WTC11 (cell line): Measurements from ENCODE around the gene CENPB. TPM values are rescaled to one million over a fixed set of nuclear protein-coding genes. Genes with fewer than 3 reads are reported as not detected.

ENCODE experiments used
- ATAC-seq: fragments of 200-7000 bp; cut with Tn5 transposase; 2 replicates; pipeline ENCODE4 v1.10.0; 2021; ENCODE audit warnings: mild to moderate bottlenecking, moderate library complexity
- CTCF ChIA-PET: fragments of 300-600 bp; sonication (Branson Sonifier 250); formaldehyde crosslinking; loops from one replicate; lab custom pipeline; 2021; ENCODE audit warnings: antibody characterized with exemption; lab: Charles Lee
- POLR2A ChIA-PET: fragments of 350-600 bp; sonication (Branson Sonifier 250); formaldehyde crosslinking; loops from one replicate; lab custom pipeline; 2021; ENCODE audit warnings: antibody characterized with exemption; lab: Charles Lee
- DNase-seq: peaks from one replicate; pipeline ENCODE4 v3.0.0; 2021; ENCODE audit warnings: low spot score
- H3K27ac Mint-ChIP-seq: 2 replicates; pipeline ENCODE4 v1.8.0; 2021; ENCODE audit warnings: mixed read lengths
- H3K27me3 Mint-ChIP-seq: 2 replicates; pipeline ENCODE4 v1.8.0; 2021; ENCODE audit warnings: low read depth, mild to moderate bottlenecking, moderate library complexity, mixed read lengths
- H3K36me3 Mint-ChIP-seq: 2 replicates; pipeline ENCODE4 v1.8.0; 2021; ENCODE audit warnings: mixed read lengths
- H3K4me1 Mint-ChIP-seq: 2 replicates; pipeline ENCODE4 v1.8.0; 2022; ENCODE audit warnings: mixed read lengths
- H3K4me3 Mint-ChIP-seq: 2 replicates; pipeline ENCODE4 v1.8.0; 2021; ENCODE audit warnings: mild to moderate bottlenecking, moderate library complexity, mixed read lengths
- H3K9me3 Mint-ChIP-seq: 2 replicates; pipeline ENCODE4 v1.8.0; 2021; ENCODE audit warnings: mixed read lengths
- ATF1 ChIP-seq: sonication (generic); formaldehyde crosslinking; IDR thresholded peaks from 2 replicates; pipeline ENCODE4 v1.8.1; 2023; ENCODE audit warnings: mild to moderate bottlenecking, moderate library complexity, missing genetic modification reagents
- CREB1 ChIP-seq: sonication (generic); formaldehyde crosslinking; IDR thresholded peaks from 2 replicates; pipeline ENCODE4 v1.8.0; 2023; ENCODE audit warnings: mild to moderate bottlenecking, missing genetic modification reagents
- GTF2I ChIP-seq: fragments of 250-450 bp; sonication (Bioruptor Pico); conservative IDR thresholded peaks from 2 replicates; pipeline ENCODE4 v1.4.0; 2021; ENCODE audit warnings: mild to moderate bottlenecking
- JUN ChIP-seq: sonication (generic); formaldehyde crosslinking; IDR thresholded peaks from 2 replicates; pipeline ENCODE4 v1.8.0; 2023; ENCODE audit warnings: mild to moderate bottlenecking, missing genetic modification reagents
- MYBL2 ChIP-seq: sonication (generic); formaldehyde crosslinking; IDR thresholded peaks from 2 replicates; pipeline ENCODE4 v1.8.1; 2023; ENCODE audit warnings: mild to moderate bottlenecking, moderate library complexity, missing genetic modification reagents
- NFE2L1 ChIP-seq: sonication (generic); formaldehyde crosslinking; IDR thresholded peaks from 2 replicates; pipeline ENCODE4 v1.8.1; 2023; ENCODE audit warnings: missing genetic modification reagents
- NR2C2 ChIP-seq: sonication (generic); formaldehyde crosslinking; IDR thresholded peaks from 2 replicates; pipeline ENCODE4 v1.8.0; 2022; ENCODE audit warnings: mild to moderate bottlenecking, missing genetic modification reagents
- RELA ChIP-seq: sonication (generic); formaldehyde crosslinking; IDR thresholded peaks from 2 replicates; pipeline ENCODE4 v1.8.1; 2022; ENCODE audit warnings: missing genetic modification reagents, mild to moderate bottlenecking, borderline replicate concordance
- RORB ChIP-seq: fragments of 250-450 bp; sonication (Bioruptor Pico); IDR thresholded peaks from 2 replicates; pipeline ENCODE4 v1.9.0; 2021; ENCODE audit warnings: mild to moderate bottlenecking
- SP1 ChIP-seq: sonication (generic); formaldehyde crosslinking; conservative IDR thresholded peaks from 2 replicates; pipeline ENCODE4 v1.8.1; 2022; ENCODE audit warnings: missing genetic modification reagents
- TP53 ChIP-seq: sonication (generic); formaldehyde crosslinking; IDR thresholded peaks from 2 replicates; pipeline ENCODE4 v1.8.1; 2023; ENCODE audit warnings: mild to moderate bottlenecking, missing genetic modification reagents
- ZNF396 ChIP-seq: fragments of 250-450 bp; sonication (Bioruptor Pico); IDR thresholded peaks from 2 replicates; pipeline ENCODE4 v1.8.0; 2021; ENCODE audit warnings: mild to moderate bottlenecking, moderate library complexity, borderline replicate concordance
- ZNF423 ChIP-seq: fragments of 250-450 bp; sonication (Bioruptor Pico); IDR thresholded peaks from 2 replicates; pipeline ENCODE4 v2.1.2; 2022; ENCODE audit warnings: mild to moderate bottlenecking, moderate library complexity
- ZNF671 ChIP-seq: fragments of 250-450 bp; sonication (Bioruptor Pico); IDR thresholded peaks from 2 replicates; pipeline ENCODE4 v1.8.0; 2021; ENCODE audit warnings: mild to moderate bottlenecking
- total RNA-seq: library from RNA; stranded (reverse); gene quantifications from 3 replicates; pipeline ENCODE4 v1.2.3, GENCODE V29; 2021
- TF ChIP-seq, protein P1 (sequence below): fragments of 250-450 bp; sonication (Bioruptor Pico); IDR thresholded peaks from 2 replicates; pipeline ENCODE4 v1.8.0; 2021; ENCODE audit warnings: mild to moderate bottlenecking
- TF ChIP-seq, protein P2 (sequence below): sonication (generic); formaldehyde crosslinking; IDR thresholded peaks from 2 replicates; pipeline ENCODE4 v1.8.0; 2022; ENCODE audit warnings: missing genetic modification reagents
- TF ChIP-seq, protein P3 (sequence below): sonication (generic); formaldehyde crosslinking; IDR thresholded peaks from 2 replicates; pipeline ENCODE4 v1.8.1; 2022; ENCODE audit warnings: low read depth, mild to moderate bottlenecking, moderate library complexity, missing genetic modification reagents, borderline replicate concordance
- TF ChIP-seq, protein P4 (sequence below): fragments of 250-450 bp; sonication (Bioruptor Pico); conservative IDR thresholded peaks from 2 replicates; pipeline ENCODE4 v1.9.0; 2021; ENCODE audit warnings: mild to moderate bottlenecking
- TF ChIP-seq, protein P5 (sequence below): sonication (generic); formaldehyde crosslinking; IDR thresholded peaks from 2 replicates; pipeline ENCODE4 v1.8.0; 2022; ENCODE audit warnings: mild to moderate bottlenecking, missing genetic modification reagents

Gene CENPB
- total RNA-seq, 1 experiment from 2014 or later: 58.7 TPM

DNA sequence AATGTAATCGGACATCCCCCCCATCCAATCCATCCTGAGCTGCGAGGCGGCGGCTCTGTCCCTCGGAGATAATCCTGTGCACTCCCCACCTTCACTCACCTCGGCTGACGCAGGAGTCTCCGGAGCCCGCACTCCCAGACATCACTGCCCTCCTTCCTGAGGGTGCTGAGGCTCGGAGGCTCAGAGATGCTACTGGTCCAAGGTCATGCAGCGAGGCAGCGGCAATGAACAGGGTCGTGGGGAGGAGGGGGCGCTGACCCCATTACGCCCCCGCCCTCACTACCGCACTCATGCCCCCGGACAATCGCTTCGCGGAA, 19.5 kb downstream of the CENPB start:
- DNase-seq (no peak), ATAC-seq (no peak)
- Mint-ChIP-seq H3K9me3 (no peaks in the 10 kb centered on the region), H3K4me1 (peaks cover 19% of the 10 kb centered on the region), H3K27ac (no peak overlapping the region), H3K27me3 (peaks cover 6% of the 10 kb centered on the region), H3K4me3 (peak overlapping the region; percentile 94), H3K36me3 (no peaks in the 10 kb centered on the region)
- ChIA-PET CTCF (interaction anchor here (0.9 to 8.1 kb wide), 19 partner anchors 10 to 319 kb away, joined by 3 to 195 read pairs (median 16); partner anchors contain the start of genes AP5S1, CENPB and SPEF1), POLR2A (interaction anchor here (1.2 to 2.3 kb wide), 4 partner anchors 11 to 34 kb away, joined by 3 to 14 read pairs (median 8); partner anchors contain the start of gene HSPA12B)
- TF ChIP-seq GTF2I (CRISPR knock-in tag) (no peak), MYBL2 (CRISPR knock-in tag) (0 out of 2 replicates have a peak, but pooled peaks have one; percentile 9)
- TF ChIP-seq, all 79 proteins: peak for 1

DNA sequence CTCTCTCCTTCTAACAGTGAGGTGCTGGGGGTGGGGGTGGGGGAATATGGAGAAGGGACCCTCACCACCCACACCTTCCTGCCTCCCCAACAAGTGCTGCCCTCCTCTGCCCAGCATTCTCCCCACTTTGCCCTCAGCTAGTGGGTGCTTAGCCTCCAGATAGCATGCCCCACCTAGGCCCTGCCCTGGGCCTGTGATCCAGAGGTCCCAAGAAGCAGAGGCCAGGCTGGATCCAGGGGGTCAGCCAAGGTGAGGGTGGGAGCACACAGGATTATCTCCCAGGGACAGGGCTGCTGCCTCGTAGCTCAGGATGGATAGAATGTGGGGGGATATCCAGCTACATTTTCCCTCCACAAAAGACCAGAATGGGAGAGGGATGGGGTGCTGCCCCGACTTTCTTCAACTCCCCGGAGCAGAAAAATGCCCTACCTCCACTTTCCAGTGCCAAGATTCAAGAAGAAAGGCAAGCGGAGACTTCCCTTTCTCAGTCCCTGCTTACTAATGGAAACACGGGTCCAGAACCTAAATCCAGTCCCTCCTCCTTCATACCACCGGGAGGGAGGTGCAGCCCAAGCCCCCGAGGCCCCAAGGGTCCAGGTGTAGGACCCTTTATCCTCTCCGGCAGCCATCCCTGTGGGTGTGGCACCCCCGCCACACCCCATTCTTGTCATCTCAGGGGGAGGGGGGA, 20.0 kb downstream of the CENPB start:
- H3K36me3 Mint-ChIP-seq: peaks cover 1% of the 10 kb centered on the region
- peaks cover 19% of the 10 kb centered on the region for H3K4me1 Mint-ChIP-seq
- H3K27ac Mint-ChIP-seq: no peak overlapping the region
- no peak for DNase-seq
- no peak for ATAC-seq
- POLR2A ChIA-PET: no interaction called here
- H3K27me3 Mint-ChIP-seq: peaks cover 1% of the 10 kb centered on the region
- CTCF ChIA-PET: interaction anchor here (1.2 to 8.1 kb wide), 9 partner anchors 10 to 319 kb away, joined by 3 to 195 read pairs (median 16); partner anchors contain the start of gene SPEF1
- peak overlapping the region; percentile 94 for H3K4me3 Mint-ChIP-seq
- no peaks in the 10 kb centered on the region for H3K9me3 Mint-ChIP-seq
- TF ChIP-seq, protein P1, sequence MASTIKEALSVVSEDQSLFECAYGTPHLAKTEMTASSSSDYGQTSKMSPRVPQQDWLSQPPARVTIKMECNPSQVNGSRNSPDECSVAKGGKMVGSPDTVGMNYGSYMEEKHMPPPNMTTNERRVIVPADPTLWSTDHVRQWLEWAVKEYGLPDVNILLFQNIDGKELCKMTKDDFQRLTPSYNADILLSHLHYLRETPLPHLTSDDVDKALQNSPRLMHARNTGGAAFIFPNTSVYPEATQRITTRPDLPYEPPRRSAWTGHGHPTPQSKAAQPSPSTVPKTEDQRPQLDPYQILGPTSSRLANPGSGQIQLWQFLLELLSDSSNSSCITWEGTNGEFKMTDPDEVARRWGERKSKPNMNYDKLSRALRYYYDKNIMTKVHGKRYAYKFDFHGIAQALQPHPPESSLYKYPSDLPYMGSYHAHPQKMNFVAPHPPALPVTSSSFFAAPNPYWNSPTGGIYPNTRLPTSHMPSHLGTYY: no peak
- TF ChIP-seq NFE2L1 (CRISPR knock-in tag): no peak
- TF ChIP-seq TP53: no peak
- TF ChIP-seq CREB1: no peak
- TF ChIP-seq, protein P2, sequence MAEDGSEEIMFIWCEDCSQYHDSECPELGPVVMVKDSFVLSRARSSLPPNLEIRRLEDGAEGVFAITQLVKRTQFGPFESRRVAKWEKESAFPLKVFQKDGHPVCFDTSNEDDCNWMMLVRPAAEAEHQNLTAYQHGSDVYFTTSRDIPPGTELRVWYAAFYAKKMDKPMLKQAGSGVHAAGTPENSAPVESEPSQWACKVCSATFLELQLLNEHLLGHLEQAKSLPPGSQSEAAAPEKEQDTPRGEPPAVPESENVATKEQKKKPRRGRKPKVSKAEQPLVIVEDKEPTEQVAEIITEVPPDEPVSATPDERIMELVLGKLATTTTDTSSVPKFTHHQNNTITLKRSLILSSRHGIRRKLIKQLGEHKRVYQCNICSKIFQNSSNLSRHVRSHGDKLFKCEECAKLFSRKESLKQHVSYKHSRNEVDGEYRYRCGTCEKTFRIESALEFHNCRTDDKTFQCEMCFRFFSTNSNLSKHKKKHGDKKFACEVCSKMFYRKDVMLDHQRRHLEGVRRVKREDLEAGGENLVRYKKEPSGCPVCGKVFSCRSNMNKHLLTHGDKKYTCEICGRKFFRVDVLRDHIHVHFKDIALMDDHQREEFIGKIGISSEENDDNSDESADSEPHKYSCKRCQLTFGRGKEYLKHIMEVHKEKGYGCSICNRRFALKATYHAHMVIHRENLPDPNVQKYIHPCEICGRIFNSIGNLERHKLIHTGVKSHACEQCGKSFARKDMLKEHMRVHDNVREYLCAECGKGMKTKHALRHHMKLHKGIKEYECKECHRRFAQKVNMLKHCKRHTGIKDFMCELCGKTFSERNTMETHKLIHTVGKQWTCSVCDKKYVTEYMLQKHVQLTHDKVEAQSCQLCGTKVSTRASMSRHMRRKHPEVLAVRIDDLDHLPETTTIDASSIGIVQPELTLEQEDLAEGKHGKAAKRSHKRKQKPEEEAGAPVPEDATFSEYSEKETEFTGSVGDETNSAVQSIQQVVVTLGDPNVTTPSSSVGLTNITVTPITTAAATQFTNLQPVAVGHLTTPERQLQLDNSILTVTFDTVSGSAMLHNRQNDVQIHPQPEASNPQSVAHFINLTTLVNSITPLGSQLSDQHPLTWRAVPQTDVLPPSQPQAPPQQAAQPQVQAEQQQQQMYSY (CRISPR knock-in tag): no peak
- no peak for TF ChIP-seq RORB (CRISPR knock-in tag)
- no peak for TF ChIP-seq ZNF423 (CRISPR knock-in tag)
- no peak for TF ChIP-seq SP1 (CRISPR knock-in tag)
- no peak for TF ChIP-seq NR2C2
- TF ChIP-seq, protein P3, sequence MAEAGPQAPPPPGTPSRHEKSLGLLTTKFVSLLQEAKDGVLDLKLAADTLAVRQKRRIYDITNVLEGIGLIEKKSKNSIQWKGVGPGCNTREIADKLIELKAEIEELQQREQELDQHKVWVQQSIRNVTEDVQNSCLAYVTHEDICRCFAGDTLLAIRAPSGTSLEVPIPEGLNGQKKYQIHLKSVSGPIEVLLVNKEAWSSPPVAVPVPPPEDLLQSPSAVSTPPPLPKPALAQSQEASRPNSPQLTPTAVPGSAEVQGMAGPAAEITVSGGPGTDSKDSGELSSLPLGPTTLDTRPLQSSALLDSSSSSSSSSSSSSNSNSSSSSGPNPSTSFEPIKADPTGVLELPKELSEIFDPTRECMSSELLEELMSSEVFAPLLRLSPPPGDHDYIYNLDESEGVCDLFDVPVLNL: no peak
- TF ChIP-seq RELA: no peak
- TF ChIP-seq, protein P4, sequence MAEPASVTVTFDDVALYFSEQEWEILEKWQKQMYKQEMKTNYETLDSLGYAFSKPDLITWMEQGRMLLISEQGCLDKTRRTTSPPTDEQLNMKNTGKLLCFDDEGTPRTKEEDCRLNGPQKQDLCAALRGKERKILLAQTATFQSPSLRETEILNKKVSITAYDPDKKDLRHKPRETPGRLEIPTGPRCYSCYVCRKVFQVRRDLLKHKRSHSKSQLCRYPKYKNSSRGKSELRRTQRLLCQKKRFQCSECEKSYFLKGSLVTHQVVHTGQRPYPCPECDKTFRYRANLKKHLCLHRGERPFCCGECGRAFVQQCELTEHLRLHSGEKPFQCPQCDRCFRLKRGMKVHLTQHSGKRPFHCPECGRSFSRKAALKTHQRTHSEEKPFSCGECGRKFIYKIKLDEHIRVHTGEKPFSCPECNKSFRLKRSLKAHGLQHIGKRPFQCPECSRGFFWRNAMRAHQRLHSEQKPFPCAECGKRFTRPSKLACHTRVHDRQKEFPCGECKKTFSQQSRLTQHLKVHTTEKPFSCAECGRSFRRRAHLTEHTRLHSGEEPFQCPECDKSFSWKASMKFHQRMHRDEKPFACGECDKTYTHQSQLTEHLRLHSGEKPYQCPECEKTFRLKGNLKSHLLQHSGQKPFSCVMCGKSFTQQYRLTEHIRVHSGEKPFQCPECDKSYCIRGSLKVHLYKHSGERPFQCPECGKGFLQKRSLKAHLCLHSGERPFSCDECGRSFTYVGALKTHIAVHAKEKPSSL: no peak
- no peak for TF ChIP-seq ZNF671 (CRISPR knock-in tag)
- no peak for TF ChIP-seq ZNF396 (CRISPR knock-in tag)
- TF ChIP-seq, protein P5, sequence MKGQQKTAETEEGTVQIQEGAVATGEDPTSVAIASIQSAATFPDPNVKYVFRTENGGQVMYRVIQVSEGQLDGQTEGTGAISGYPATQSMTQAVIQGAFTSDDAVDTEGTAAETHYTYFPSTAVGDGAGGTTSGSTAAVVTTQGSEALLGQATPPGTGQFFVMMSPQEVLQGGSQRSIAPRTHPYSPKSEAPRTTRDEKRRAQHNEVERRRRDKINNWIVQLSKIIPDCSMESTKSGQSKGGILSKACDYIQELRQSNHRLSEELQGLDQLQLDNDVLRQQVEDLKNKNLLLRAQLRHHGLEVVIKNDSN (CRISPR knock-in tag): no peak
- TF ChIP-seq ATF1 (CRISPR knock-in tag): no peak
- no peak for TF ChIP-seq JUN (CRISPR knock-in tag)
